Putamen (tissue), 1 donor: ENCODE measurements around the gene CD82.

ENCODE experiments used
- DNase-seq: peaks from one replicate; pipeline ENCODE4 v3.0.0-alpha.2; 2016; ENCODE audit warnings: low spot score

Gene CD82

GRCh38 chr11:44575962-44576361 lies 10.5 kb downstream of the CD82 start:
- no peak for DNase-seq

DNA sequence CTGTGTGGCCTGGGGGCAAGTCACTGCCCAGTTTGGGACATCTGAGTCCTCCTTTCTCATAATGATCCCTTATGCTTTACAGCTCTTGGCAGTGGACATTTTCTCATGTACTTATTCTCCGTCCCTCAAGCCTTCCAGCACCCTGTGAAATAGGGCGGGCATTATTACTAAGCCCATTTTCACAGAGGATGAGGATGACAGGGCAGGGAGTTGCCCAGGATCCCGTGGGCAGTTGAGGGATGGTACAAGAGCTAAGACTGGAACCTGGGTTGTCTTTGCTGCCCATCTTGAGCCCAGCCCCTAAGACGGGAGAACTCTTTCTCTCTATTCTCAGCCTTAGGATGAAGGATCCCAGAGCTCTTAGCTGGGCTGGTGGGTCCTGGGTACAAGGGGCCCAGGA lies 11.2 kb downstream of the CD82 start:
- DNase-seq, result no peak

GRCh38 chr11:44577231-44577830 lies 11.9 kb downstream of the CD82 start:
- DNase-seq, result no peak

- no peak for DNase-seq
Measured at GRCh38 chr11:44578279-44578678, 12.8 kb downstream of the CD82 start.

GRCh38 chr11:44579302-44579761 lies 13.9 kb downstream of the CD82 start:
- DNase-seq, result no peak

- DNase-seq, result no peak
Measured at GRCh38 chr11:44580701-44581100, 15.2 kb downstream of the CD82 start.

DNA sequence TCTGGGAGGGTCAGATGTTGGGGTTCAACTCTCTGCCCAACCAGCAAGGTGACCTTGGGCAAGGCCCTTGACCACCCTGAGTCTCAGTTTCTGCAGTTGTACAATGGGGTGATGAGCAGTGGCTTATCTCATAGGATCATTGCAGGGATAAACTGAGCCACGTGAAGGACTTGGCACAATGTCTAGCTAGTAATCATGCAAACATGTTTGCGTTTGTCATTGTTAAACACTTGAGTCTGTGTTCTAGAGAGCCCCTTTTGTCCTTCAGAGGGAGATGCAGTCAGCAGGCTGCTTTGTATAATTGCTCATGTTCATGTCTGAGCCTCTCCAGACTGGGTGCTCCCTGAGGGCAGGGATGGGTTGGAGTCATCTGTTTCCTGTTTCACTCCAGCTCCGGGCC lies 15.8 kb downstream of the CD82 start:
- no peak for DNase-seq

GRCh38 chr11:44582641-44583352 lies 17.3 kb downstream of the CD82 start:
- no peak for DNase-seq

DNA sequence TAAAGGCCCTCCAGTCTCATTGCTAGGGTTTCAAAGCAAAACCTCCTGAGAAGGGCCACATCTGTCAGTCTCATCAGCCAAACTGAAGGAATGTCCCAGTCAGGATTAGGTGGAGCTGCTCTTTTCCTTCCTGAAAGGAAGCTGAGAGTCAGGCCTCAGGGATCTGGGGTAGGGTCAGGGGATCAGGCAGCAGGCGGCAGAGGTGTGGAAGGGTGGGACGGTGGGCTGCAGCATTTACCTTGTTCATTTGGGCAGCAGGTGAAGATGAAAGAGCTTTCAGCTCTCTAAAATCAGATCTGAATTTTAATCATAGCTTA lies 17.8 kb downstream of the CD82 start:
- no peak for DNase-seq

GRCh38 chr11:44585421-44585820 lies 20.0 kb downstream of the CD82 start:
- DNase-seq, result no peak

DNA sequence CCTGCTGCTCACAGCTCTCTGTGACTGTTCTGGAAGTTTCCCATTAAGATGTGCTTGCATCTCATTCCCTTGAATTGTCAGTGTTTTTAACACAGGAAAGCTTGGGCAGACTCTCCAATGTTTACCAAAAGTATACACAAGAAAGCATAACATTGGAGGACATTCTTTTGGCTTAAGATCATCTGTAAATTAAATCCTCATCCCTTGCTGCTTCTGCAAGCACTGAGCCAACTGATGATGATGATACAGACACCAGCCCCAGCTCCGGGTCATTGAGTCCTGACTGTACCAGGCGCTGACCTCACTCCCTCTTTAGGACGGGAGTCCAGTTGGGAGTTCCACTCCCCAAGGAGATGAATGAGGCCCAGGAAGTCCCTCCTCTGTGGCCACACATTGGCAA lies 23.8 kb downstream of the CD82 start:
- peak; percentile 59 for DNase-seq

DNA sequence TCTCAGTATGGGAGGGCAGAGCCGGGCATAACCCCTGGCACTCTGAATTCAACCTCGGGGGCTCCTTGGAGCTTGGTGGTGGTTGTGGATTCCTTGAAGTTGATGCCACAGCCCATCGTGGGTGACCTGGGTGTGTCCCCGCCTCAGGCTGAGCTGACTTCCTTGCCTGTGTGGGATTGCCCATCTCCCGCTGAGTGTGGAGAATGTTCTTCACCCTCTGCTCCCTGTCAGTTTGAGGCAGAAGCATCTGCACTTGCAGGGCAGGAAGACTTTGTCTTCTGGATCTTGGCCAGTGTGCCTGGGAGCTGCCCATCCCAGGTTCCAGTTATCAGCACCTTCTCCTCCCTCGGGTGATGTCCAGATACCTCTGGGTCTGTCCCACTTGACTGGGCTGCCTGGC lies 25.3 kb downstream of the CD82 start:
- DNase-seq, result no peak

- no peak for DNase-seq
Measured at GRCh38 chr11:44591557-44591956, 26.1 kb downstream of the CD82 start.

DNA sequence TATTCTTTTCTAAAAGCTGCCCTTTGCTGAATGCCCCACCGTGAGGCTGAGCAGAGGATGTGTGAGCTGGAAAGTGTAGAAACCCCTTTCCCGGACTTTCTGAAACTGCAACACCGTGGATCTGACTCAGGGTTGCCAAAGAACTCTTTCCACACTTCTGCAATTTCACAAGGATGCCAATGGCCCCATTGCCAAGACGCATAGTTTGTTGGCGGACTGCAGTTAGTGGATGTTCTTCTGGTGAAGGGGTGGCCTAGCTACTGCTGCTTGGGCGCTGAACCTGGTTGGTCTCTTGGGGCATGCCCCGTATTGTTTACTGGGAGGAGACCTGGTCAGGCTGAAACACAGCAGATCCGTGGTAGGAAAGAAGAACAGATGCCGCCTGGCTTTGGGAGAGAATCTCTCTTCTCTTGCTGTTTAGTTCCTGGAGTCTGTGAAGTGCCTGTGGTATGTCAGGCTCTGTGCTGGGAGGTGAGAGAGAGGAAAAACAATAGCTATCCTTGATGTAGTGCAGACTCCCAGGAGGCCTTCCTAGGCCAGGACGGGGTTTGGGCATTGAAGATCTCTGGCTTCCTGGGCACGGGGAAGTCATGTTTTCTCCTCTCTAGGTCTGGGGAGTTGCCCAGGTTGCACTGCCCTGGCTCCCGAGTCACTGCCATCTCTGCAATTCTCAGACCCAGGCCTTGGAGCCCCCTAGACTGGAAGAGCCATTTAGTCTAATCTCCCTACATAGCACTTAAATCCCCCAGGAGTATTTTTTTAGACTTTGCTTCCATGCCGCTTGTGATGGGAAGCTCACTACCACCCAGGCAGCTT lies 26.9 kb downstream of the CD82 start:
- no peak for DNase-seq

DNA sequence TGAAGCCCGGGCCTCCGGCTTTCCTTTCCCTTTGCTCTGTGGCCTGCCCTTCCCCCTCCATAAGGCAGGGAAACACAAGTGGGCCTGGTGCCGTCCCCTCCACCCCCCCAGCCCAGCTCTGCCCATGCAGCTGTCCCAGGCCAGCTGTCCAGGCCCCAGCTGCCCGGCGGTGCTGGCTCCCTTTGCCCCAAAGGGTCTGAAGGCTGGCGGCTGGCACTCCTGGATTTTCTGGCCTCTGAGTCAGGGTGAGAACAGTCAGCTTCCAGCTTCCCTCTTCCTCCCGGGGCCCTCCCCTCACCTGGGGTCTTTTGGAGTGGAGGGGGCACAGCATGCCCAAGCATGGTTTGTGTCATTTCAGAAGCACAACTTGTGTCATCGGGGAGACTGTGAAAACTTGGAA lies 27.8 kb downstream of the CD82 start:
- peak; percentile 94 for DNase-seq

- no peak for DNase-seq
Measured at GRCh38 chr11:44595006-44595405, 29.5 kb downstream of the CD82 start.

DNA sequence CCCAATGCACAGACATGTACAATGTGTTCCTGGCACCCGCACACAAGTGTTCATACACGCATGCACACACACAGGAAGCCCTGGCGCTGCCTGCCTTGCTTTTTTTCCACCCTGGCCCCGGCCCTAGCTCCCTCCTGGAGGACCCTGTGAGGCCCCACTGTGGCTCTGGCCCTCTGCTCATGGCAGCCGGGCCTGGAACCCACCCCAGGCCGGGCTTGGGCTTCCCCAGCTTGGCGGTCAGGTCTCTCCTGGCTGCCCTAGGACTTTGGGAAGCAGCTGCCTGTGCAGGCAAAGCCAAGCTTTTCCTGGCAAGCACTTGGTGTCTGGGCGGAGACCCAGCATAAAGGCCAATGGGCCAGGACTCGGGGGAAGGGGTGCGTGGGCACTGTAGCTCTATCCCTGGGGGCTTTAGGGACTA lies 30.5 kb downstream of the CD82 start:
- peak; percentile 86 for DNase-seq

DNA sequence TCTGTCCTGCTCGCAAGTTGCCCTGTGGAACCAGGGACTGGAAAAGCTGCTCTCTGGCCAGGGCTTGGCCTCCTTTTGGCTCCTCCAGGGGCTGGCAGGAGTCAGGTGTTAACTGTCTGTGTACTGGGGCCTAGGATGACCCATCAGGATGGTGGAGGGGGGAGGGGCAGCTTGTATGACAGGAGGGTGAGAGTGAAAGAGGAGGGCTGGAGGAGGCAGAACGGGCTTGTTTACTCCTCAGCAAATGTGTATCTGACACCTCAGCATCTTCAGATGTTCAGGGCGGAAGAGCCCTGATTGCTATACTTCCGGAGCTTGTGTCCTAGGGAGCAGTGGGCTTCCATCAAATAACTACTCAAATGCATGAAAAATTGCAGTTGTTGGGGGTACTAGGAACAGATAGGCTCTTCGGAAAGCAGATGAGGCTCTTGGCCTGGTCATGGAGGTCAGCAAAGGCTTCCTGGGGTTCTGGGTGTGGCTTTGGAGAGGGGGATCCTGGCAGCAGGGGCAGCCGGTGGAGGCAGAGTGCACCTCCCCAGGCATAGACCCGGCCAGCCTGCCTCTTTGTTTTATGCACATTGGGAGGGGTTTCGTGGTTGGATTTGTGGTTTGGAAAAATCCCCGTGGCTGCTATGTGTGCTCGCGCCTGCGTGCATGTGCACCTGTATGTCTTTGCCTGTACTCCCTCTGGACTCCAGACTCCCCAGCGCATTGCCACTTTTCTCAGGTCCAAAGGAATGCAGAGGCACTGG lies 31.2 kb downstream of the CD82 start:
- DNase-seq, result no peak

DNA sequence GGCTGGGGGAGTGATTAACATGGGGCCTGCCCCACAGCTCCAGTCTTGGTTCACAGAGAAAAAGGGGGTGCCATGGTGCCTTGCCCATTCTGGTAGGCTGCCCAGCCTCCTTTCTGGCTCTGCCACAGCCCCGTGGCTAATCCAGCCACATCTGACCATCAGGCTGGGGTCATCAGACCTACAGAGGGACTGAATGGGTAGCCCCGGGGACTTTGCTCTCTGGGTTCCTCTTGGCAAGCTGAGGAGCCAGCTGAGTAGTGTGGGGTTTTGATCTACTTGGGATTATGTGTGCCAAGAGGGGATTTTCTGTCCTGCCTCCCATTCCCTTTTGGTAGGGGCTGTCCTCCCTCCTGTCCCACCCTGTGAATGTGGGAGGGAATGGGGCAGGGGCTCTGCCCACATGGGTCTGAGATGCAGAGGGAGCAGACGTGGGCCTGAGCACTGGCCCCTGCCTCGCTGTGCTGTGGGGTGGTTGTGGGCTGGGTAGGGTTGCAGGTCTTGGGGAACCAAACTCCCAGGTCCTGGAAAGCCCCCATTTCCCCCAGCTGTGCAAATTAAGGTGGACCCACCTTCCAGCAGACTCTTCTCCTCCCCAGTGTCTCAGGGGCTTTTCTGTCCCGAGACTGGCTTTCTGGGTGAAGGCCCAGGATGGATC lies 32.0 kb downstream of the CD82 start:
- DNase-seq, result no peak

DNA sequence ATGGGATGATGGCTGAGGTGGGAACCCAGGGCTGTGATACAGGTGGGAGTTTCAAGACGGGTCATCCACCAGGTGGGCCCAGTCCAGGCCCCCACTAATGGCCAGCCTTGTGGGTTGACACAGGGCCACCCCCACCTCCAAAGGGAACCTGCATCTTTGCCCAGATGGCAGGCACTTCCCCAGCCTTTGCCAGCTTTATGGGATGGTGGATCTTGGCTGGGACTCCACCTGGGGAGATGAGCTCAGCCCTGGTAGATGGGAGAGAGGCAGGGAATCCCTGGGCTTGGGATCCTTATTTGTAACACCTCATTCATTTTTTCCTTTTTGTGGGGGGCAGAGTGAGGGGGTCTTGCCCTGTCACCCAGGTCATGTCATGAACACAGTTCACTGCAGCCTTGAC lies 33.4 kb downstream of the CD82 start:
- no peak for DNase-seq

- DNase-seq, result no peak
Measured at GRCh38 chr11:44600261-44600660, 34.8 kb downstream of the CD82 start.

GRCh38 chr11:44600839-44601383 lies 35.4 kb downstream of the CD82 start:
- no peak for DNase-seq
